Esophagus muscularis mucosa (tissue), 3 donors: ENCODE results near the gene APOBR.

Source experiments
- POLR2A ChIP-seq: fragments of 450-650 bp; IDR thresholded peaks from one replicate; pipeline ENCODE4 v1.6.1; 2017; ENCODE audit warnings: antibody characterized with exemption, moderate library complexity, mild to moderate bottlenecking, low read depth
- POLR2AphosphoS5 ChIP-seq, 2 donors: sonication (generic); formaldehyde crosslinking; IDR thresholded peaks; one replicate each; pipeline ENCODE4 v1.6.1; 2017; ENCODE audit warnings: antibody characterized with exemption in 2 of 2
- TF ChIP-seq, protein P1 (sequence below), 3 experiments: fragments of 200-600 bp in 2 of 3; fragments of 450-650 bp in 1 of 3; sonication (generic) in 2 of 3; IDR thresholded peaks; one replicate each; pipeline ENCODE4 v1.5.1; 2017 to 2019; ENCODE audit warnings: antibody characterized with exemption in 3 of 3, mild to moderate bottlenecking in 2 of 3, moderate library complexity in 1 of 3

DNA sequence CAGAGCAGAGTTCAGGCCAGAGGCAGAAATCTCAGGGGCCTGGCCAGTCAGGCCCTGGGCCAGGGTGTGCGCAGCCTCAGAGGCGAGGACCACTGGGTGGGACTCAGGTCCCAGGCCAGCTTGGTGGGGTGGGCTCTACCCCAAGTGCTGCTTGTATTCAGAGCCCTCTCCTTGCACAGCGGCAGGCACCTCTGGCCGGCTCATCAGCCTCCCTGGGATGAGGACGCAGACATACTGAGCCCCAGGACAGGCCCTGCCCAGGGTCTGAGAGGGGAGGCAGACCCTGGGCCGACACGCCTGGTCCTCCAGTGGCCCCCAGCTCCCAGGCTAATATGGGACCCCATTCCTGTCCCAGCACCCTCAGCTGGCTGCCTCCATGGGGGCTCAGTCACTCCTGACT lies 19.8 kb downstream of the APOBR start:
- TF ChIP-seq, protein P1, sequence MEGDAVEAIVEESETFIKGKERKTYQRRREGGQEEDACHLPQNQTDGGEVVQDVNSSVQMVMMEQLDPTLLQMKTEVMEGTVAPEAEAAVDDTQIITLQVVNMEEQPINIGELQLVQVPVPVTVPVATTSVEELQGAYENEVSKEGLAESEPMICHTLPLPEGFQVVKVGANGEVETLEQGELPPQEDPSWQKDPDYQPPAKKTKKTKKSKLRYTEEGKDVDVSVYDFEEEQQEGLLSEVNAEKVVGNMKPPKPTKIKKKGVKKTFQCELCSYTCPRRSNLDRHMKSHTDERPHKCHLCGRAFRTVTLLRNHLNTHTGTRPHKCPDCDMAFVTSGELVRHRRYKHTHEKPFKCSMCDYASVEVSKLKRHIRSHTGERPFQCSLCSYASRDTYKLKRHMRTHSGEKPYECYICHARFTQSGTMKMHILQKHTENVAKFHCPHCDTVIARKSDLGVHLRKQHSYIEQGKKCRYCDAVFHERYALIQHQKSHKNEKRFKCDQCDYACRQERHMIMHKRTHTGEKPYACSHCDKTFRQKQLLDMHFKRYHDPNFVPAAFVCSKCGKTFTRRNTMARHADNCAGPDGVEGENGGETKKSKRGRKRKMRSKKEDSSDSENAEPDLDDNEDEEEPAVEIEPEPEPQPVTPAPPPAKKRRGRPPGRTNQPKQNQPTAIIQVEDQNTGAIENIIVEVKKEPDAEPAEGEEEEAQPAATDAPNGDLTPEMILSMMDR (IDR thresholded peaks at IDR 0.05): no peak
- no peak for TF ChIP-seq POLR2A
- TF ChIP-seq POLR2AphosphoS5 (IDR thresholded peaks at IDR 0.05): no peak
